Measurements from ENCODE around the gene SECISBP2. TPM values are rescaled to one million over a fixed set of nuclear protein-coding genes. Genes with fewer than 3 reads are reported as not detected.

The SECISBP2 gene
- total RNA-seq, 1 experiment from 2014 or later, result 41.4 TPM

GRCh38 chr9:89353989-89354388 lies 35.7 kb downstream of the SECISBP2 start:
- Histone ChIP-seq H4K20me1 (ENCODE audit: insufficient read depth) (peaks cover 3% of the 10 kb centered on the region; the same call in 1 of the 2 replicates), H3K79me2 (ENCODE audit: low read depth) (no peaks in the 10 kb centered on the region), H3K4me3 (no peak overlapping the region), H3K27me3 (ENCODE audit: insufficient read depth, low read depth) (no peaks in the 10 kb centered on the region), H3K9me3 (ENCODE audit: insufficient read depth, low read depth) (no peaks in the 10 kb centered on the region), H3K36me3 (ENCODE audit: low read depth) (peaks cover 8% of the 10 kb centered on the region), H3K4me2 (no peak overlapping the region), H3K9me2 (ENCODE audit: insufficient read depth) (no peaks in the 10 kb centered on the region), H3F3A (ENCODE audit: insufficient read depth, low read depth) (no peaks in the 10 kb centered on the region), H3K4me1 (replicated peaks; ENCODE audit: insufficient read depth) (no peaks in the 10 kb centered on the region), H2AFZ (no peak overlapping the region), H3K27ac (no peak overlapping the region)
- DNase-seq, result no peak
- TF ChIP-seq EZH2 (IDR thresholded peaks at IDR 0.05; ENCODE audit: low read depth), result no peak
- TF ChIP-seq CTCF (conservative IDR thresholded peaks at IDR 0.05), result no peak
- POLR2A ChIA-PET (ENCODE audit: unreplicated experiment), result no interaction called here
- CTCF ChIA-PET, result no interaction called here
- no TSS peak for BruUV-seq (replicated peaks)
- intact Hi-C loops (cut with micrococcal nuclease; ENCODE audit: unreplicated experiment), result no loop called here

- POLR2A ChIA-PET (ENCODE audit: unreplicated experiment), result no interaction called here
- intact Hi-C loops (cut with micrococcal nuclease; ENCODE audit: unreplicated experiment), result no loop called here
- CTCF ChIA-PET, result no interaction called here
These were observed 36.2 kb downstream of the SECISBP2 start for GRCh38 chr9:89354471-89354870.

GRCh38 chr9:89356782-89357181 lies 38.5 kb downstream of the SECISBP2 start:
- no peaks in the 10 kb centered on the region for H3K9me3 ChIP-seq (ENCODE audit: insufficient read depth, low read depth)
- intact Hi-C loops (cut with micrococcal nuclease; ENCODE audit: unreplicated experiment), result no loop called here
- no peaks in the 10 kb centered on the region for H3F3A ChIP-seq (ENCODE audit: insufficient read depth, low read depth)
- no peak for DNase-seq
- H3K79me2 ChIP-seq (ENCODE audit: low read depth), result no peaks in the 10 kb centered on the region
- no peaks in the 10 kb centered on the region for H3K27me3 ChIP-seq (ENCODE audit: insufficient read depth, low read depth)
- no peaks in the 10 kb centered on the region for H3K4me1 ChIP-seq (replicated peaks; ENCODE audit: insufficient read depth)
- peaks cover 3% of the 10 kb centered on the region; the same call in 1 of the 2 replicates for H4K20me1 ChIP-seq (ENCODE audit: insufficient read depth)
- no TSS peak for BruUV-seq (replicated peaks)
- H3K4me3 ChIP-seq, result no peak overlapping the region
- peaks cover 7% of the 10 kb centered on the region; the same call in 1 of the 2 replicates for H3K36me3 ChIP-seq (ENCODE audit: low read depth)
- no peaks in the 10 kb centered on the region for H3K9me2 ChIP-seq (ENCODE audit: insufficient read depth)
- TF ChIP-seq EZH2 (IDR thresholded peaks at IDR 0.05; ENCODE audit: low read depth) (no peak), CTCF (conservative IDR thresholded peaks at IDR 0.05) (no peak)
- H3K27ac ChIP-seq, result no peak overlapping the region
- CTCF ChIA-PET, result interaction anchor here (0.6 kb wide), 1 partner anchor 43 kb away, joined by 3 read pairs; no protein-coding TSS in a partner anchor
- H2AFZ ChIP-seq, result no peak overlapping the region
- POLR2A ChIA-PET (ENCODE audit: unreplicated experiment), result no interaction called here
- H3K4me2 ChIP-seq, result no peak overlapping the region

More at GRCh38 chr9:89354471-89354870, 36.2 kb downstream of the SECISBP2 start:
- no TSS peak for BruUV-seq (replicated peaks)
- no peak for DNase-seq
- Histone ChIP-seq H3K9me2 (ENCODE audit: insufficient read depth) (no peaks in the 10 kb centered on the region), H3K36me3 (ENCODE audit: low read depth) (peaks cover 11% of the 10 kb centered on the region), H3K4me2 (no peak overlapping the region), H2AFZ (no peak overlapping the region), H4K20me1 (ENCODE audit: insufficient read depth) (peaks cover 3% of the 10 kb centered on the region; the same call in 1 of the 2 replicates), H3K9me3 (ENCODE audit: insufficient read depth, low read depth) (no peaks in the 10 kb centered on the region), H3K27ac (no peak overlapping the region), H3F3A (ENCODE audit: insufficient read depth, low read depth) (no peaks in the 10 kb centered on the region), H3K4me3 (no peak overlapping the region), H3K79me2 (ENCODE audit: low read depth) (no peaks in the 10 kb centered on the region), H3K4me1 (replicated peaks; ENCODE audit: insufficient read depth) (no peaks in the 10 kb centered on the region), H3K27me3 (ENCODE audit: insufficient read depth, low read depth) (no peaks in the 10 kb centered on the region)
- TF ChIP-seq CTCF (conservative IDR thresholded peaks at IDR 0.05) (no peak), EZH2 (IDR thresholded peaks at IDR 0.05; ENCODE audit: low read depth) (no peak)
